NT2/D1 (cell line): ENCODE data around the gene SPDYC.
"Not testable (repeated sequence)": the region's sequence is repeated elsewhere in the genome, so short reads cannot be mapped to it uniquely, and the experiment has no call there.

Experiments
- DNase-seq: peaks from one replicate; pipeline ENCODE4 v3.0.0-alpha.2; 2011; ENCODE audit warnings: low read depth, low spot score
- H3K27me3 ChIP-seq: 2 replicates; pipeline ENCODE4 v1.6.0; 2011; ENCODE audit warnings: mild to moderate bottlenecking; ENCODE audit not compliant: insufficient read length, insufficient read depth
- H3K36me3 ChIP-seq: 2 replicates; pipeline ENCODE4 v1.6.1; 2011; ENCODE audit warnings: mild to moderate bottlenecking, low read length, mixed read lengths; ENCODE audit not compliant: insufficient read depth, insufficient read length
- H3K4me1 ChIP-seq: 2 replicates; pipeline ENCODE4 v1.5.1; 2011; ENCODE audit not compliant: insufficient read depth, insufficient read length
- H3K4me3 ChIP-seq: 2 replicates; pipeline ENCODE4 v1.5.1; 2011; ENCODE audit warnings: low read depth; ENCODE audit not compliant: insufficient read length
- H3K9ac ChIP-seq: 2 replicates; pipeline ENCODE4 v1.6.0; 2011; ENCODE audit warnings: low read depth; ENCODE audit not compliant: insufficient read length
- H3K9me3 ChIP-seq: 2 replicates; pipeline ENCODE4 v1.5.1; 2011; ENCODE audit warnings: mild to moderate bottlenecking, low read length; ENCODE audit not compliant: insufficient read depth
- SUZ12 ChIP-seq: IDR thresholded peaks from 2 replicates; pipeline ENCODE4 v1.6.1; 2011; ENCODE audit not compliant: insufficient read length, insufficient read depth; ENCODE audit errors: extremely low read depth
- YY1 ChIP-seq: IDR thresholded peaks from 2 replicates; pipeline ENCODE4 v1.6.1; 2011; ENCODE audit not compliant: insufficient read length, insufficient read depth
- ZNF274 ChIP-seq: IDR thresholded peaks from 2 replicates; pipeline ENCODE4 v1.6.1; 2011; ENCODE audit warnings: mild to moderate bottlenecking, low read depth, low read length

The SPDYC gene

GRCh38 chr11:65165410-65166317 is 4.4 kb upstream of the SPDYC start:
- no peak overlapping the region for H3K9ac ChIP-seq
- TF ChIP-seq SUZ12 = no peak
- no peak for TF ChIP-seq ZNF274
- no peak for TF ChIP-seq YY1
- no peak overlapping the region for H3K4me3 ChIP-seq
- H3K27me3 ChIP-seq = no peaks in the 10 kb centered on the region
- no peaks in the 10 kb centered on the region for H3K36me3 ChIP-seq
- H3K9me3 ChIP-seq = no peaks in the 10 kb centered on the region
- no peak for DNase-seq
- H3K4me1 ChIP-seq = peaks cover 5% of the 10 kb centered on the region

- peak overlapping the region; percentile 17 for H3K9ac ChIP-seq
- no peak overlapping the region for H3K4me3 ChIP-seq
- no peaks in the 10 kb centered on the region for H3K9me3 ChIP-seq
- peaks cover 11% of the 10 kb centered on the region for H3K4me1 ChIP-seq
- no peak for TF ChIP-seq YY1
- no peak for TF ChIP-seq ZNF274
- no peak for TF ChIP-seq SUZ12
- no peak for DNase-seq
- H3K36me3 ChIP-seq = no peaks in the 10 kb centered on the region
- H3K27me3 ChIP-seq = no peaks in the 10 kb centered on the region
Observed at GRCh38 chr11:65166893-65167292, 3.1 kb upstream of the SPDYC start.

GRCh38 chr11:65167656-65168055 is 2.4 kb upstream of the SPDYC start:
- H3K36me3 ChIP-seq = no peaks in the 10 kb centered on the region
- no peaks in the 10 kb centered on the region for H3K9me3 ChIP-seq
- no peak overlapping the region for H3K9ac ChIP-seq
- no peaks in the 10 kb centered on the region for H3K27me3 ChIP-seq
- H3K4me3 ChIP-seq = no peak overlapping the region
- no peak for DNase-seq
- TF ChIP-seq SUZ12 = no peak
- no peak for TF ChIP-seq ZNF274
- TF ChIP-seq YY1 = no peak
- H3K4me1 ChIP-seq = peaks cover 11% of the 10 kb centered on the region

GRCh38 chr11:65169164-65169641 is 830 bp upstream of the SPDYC start:
- Histone ChIP-seq H3K9ac (no peak overlapping the region), H3K27me3 (no peaks in the 10 kb centered on the region), H3K9me3 (no peaks in the 10 kb centered on the region), H3K4me3 (no peak overlapping the region), H3K4me1 (peaks cover 11% of the 10 kb centered on the region), H3K36me3 (no peaks in the 10 kb centered on the region)
- no peak for DNase-seq
- TF ChIP-seq YY1 (no peak), ZNF274 (no peak), SUZ12 (no peak)

- Histone ChIP-seq H3K4me1 (peaks cover 11% of the 10 kb centered on the region), H3K27me3 (no peaks in the 10 kb centered on the region), H3K4me3 (no peak overlapping the region), H3K36me3 (no peaks in the 10 kb centered on the region), H3K9me3 (no peaks in the 10 kb centered on the region), H3K9ac (no peak overlapping the region)
- TF ChIP-seq ZNF274 (no peak), YY1 (no peak), SUZ12 (no peak)
- DNase-seq = no peak
Observed at GRCh38 chr11:65172600-65172999, 2.6 kb downstream of the SPDYC start.

GRCh38 chr11:65174571-65175010 is 4.6 kb downstream of the SPDYC start:
- not testable (repeated sequence) for H3K4me1 ChIP-seq, H3K9me3 ChIP-seq, H3K9ac ChIP-seq, DNase-seq, H3K27me3 ChIP-seq, H3K36me3 ChIP-seq, H3K4me3 ChIP-seq

GRCh38 chr11:65180877-65181568 is 11.0 kb downstream of the SPDYC start:
- Histone ChIP-seq H3K9ac (peak overlapping the region; percentile 94), H3K4me1 (peaks cover 26% of the 10 kb centered on the region), H3K4me3 (peak overlapping the region; percentile 85), H3K9me3 (no peaks in the 10 kb centered on the region), H3K36me3 (peaks cover 22% of the 10 kb centered on the region), H3K27me3 (no peaks in the 10 kb centered on the region)
- peak; percentile 84 for DNase-seq
- TF ChIP-seq YY1 = no peak
- TF ChIP-seq SUZ12 = no peak
- TF ChIP-seq ZNF274 = no peak
